Measurements from ENCODE around the gene CRYBA1.
A peak's percentile ranks its signal among the peaks of the same experiment; 100 is the strongest.

Gene CRYBA1

GRCh38 chr17:29283961-29284360 lies 37.3 kb downstream of the CRYBA1 start:
- DNase-seq: no peak

GRCh38 chr17:29289852-29290251 lies 43.2 kb downstream of the CRYBA1 start:
- DNase-seq: no peak

GRCh38 chr17:29291163-29291752 lies 44.6 kb downstream of the CRYBA1 start:
- DNase-seq: no peak

GRCh38 chr17:29292071-29292991 lies 45.7 kb downstream of the CRYBA1 start:
- DNase-seq: peak; percentile 39

GRCh38 chr17:29292992-29293889 lies 46.6 kb downstream of the CRYBA1 start:
- DNase-seq: peak; percentile 52

- peak; percentile 96 for DNase-seq
Observed at GRCh38 chr17:29293890-29294579, 47.4 kb downstream of the CRYBA1 start, which contains the start of gene NUFIP2. Gene NUFIP2 (minus strand): TSS chr17:29294148. CDS start chr17:29294059, 89 bp downstream.

GRCh38 chr17:29294580-29294900 lies 47.9 kb downstream of the CRYBA1 start:
- DNase-seq: no peak

- DNase-seq: no peak
Observed at GRCh38 chr17:29295420-29295819, 48.8 kb downstream of the CRYBA1 start.

- DNase-seq: no peak
Observed at GRCh38 chr17:29299031-29299430, 52.4 kb downstream of the CRYBA1 start.

- DNase-seq: no peak
Observed at GRCh38 chr17:29303386-29303785, 56.7 kb downstream of the CRYBA1 start.

Data from activated T-cell treated with anti-CD3 and anti-CD28 coated beads for 4 hours (primary cell).